Mesenchymal stem cell (in vitro differentiated cells and primary cell): Measurements from ENCODE around the gene RNF115.

ENCODE experiments used
- DNase-seq: peaks from one replicate; pipeline ENCODE4 v3.0.0-alpha.2; 2013
- H2AFZ ChIP-seq: one replicate; pipeline ENCODE4 v1.6.1; 2013; ENCODE audit warnings: low read depth, mild to moderate bottlenecking, control low read depth, inconsistent platforms, low read length, moderate library complexity
- H2AK5ac ChIP-seq: 2 replicates; pipeline ENCODE4 v1.6.1; 2013; ENCODE audit warnings: low read length, moderate library complexity, mild to moderate bottlenecking, inconsistent platforms; ENCODE audit not compliant: severe bottlenecking
- H2BK120ac ChIP-seq: one replicate; pipeline ENCODE4 v1.6.1; 2013; ENCODE audit warnings: low read depth, mild to moderate bottlenecking, inconsistent platforms, low read length, moderate library complexity
- H2BK12ac ChIP-seq, 2 experiments: one replicate each; pipeline ENCODE4 v1.6.1; 2013; ENCODE audit warnings: inconsistent platforms in 2 of 2, low read length in 2 of 2, mild to moderate bottlenecking in 2 of 2, moderate library complexity in 2 of 2, control low read depth in 1 of 2
- H2BK15ac ChIP-seq: one replicate; pipeline ENCODE4 v1.6.1; 2013; ENCODE audit warnings: mild to moderate bottlenecking, low read depth, inconsistent platforms; ENCODE audit not compliant: poor library complexity, severe bottlenecking
- H2BK5ac ChIP-seq: 2 replicates; pipeline ENCODE4 v1.6.1; 2013; ENCODE audit warnings: low read depth, mild to moderate bottlenecking, low read length, control low read depth, inconsistent platforms; ENCODE audit not compliant: poor library complexity, severe bottlenecking
- H3K14ac ChIP-seq, 2 experiments: one replicate each; pipeline ENCODE4 v1.6.1; 2013; ENCODE audit warnings: inconsistent platforms in 2 of 2, low read length in 2 of 2, control low read depth in 1 of 2, mild to moderate bottlenecking in 1 of 2, moderate library complexity in 1 of 2
- H3K18ac ChIP-seq, 2 experiments: one replicate each; pipeline ENCODE4 v1.6.1; 2013; ENCODE audit warnings: inconsistent platforms in 2 of 2, low read length in 2 of 2, control low read depth in 1 of 2, low read depth in 1 of 2, mild to moderate bottlenecking in 1 of 2
- H3K23ac ChIP-seq, 2 experiments: one replicate each; pipeline ENCODE4 v1.6.1; 2013; ENCODE audit warnings: inconsistent platforms in 2 of 2, low read length in 2 of 2, mild to moderate bottlenecking in 2 of 2, moderate library complexity in 2 of 2, control low read depth in 1 of 2
- H3K27ac ChIP-seq: 2 replicates; pipeline ENCODE4 v1.5.1; 2013; ENCODE audit warnings: mild to moderate bottlenecking, moderate library complexity, low read length, control low read depth, inconsistent platforms; ENCODE audit not compliant: poor library complexity, severe bottlenecking
- H3K27me3 ChIP-seq, 2 experiments: 2 replicates each; pipeline versions ENCODE4 v1.6.1 to v1.7.0; 2013; ENCODE audit warnings: low read length in 2 of 2, mild to moderate bottlenecking in 2 of 2, moderate library complexity in 2 of 2, control low read depth in 1 of 2, inconsistent platforms in 1 of 2; ENCODE audit not compliant: control insufficient read depth in 1 of 2, insufficient read depth in 1 of 2
- H3K36me3 ChIP-seq, 2 experiments: 2 replicates each; pipeline versions ENCODE4 v1.6.1 to v1.7.0; 2013; ENCODE audit warnings: low read length in 2 of 2, control low read depth in 1 of 2, inconsistent platforms in 1 of 2, low read depth in 1 of 2, mild to moderate bottlenecking in 1 of 2; ENCODE audit not compliant: insufficient read depth in 2 of 2, control insufficient read depth in 1 of 2
- H3K4ac ChIP-seq, 2 experiments: one replicate each; pipeline ENCODE4 v1.6.1; 2013; ENCODE audit warnings: inconsistent platforms in 2 of 2, low read length in 2 of 2, mild to moderate bottlenecking in 2 of 2, moderate library complexity in 2 of 2, control low read depth in 1 of 2, low read depth in 1 of 2
- H3K4me1 ChIP-seq: 2 replicates; pipeline ENCODE4 v1.6.1; 2013; ENCODE audit warnings: low read depth, low read length, control low read depth; ENCODE audit not compliant: control insufficient read depth, insufficient read depth
- H3K4me2 ChIP-seq: 2 replicates; pipeline ENCODE4 v1.6.1; 2013; ENCODE audit warnings: low read length, mild to moderate bottlenecking, inconsistent platforms; ENCODE audit not compliant: poor library complexity, severe bottlenecking
- H3K4me3 ChIP-seq, 2 experiments: 2 replicates each; pipeline versions ENCODE4 v1.5.1 to v1.7.0; 2013; ENCODE audit warnings: low read length in 2 of 2, mild to moderate bottlenecking in 2 of 2, control low read depth in 1 of 2, low read depth in 1 of 2; ENCODE audit not compliant: insufficient read depth in 1 of 2
- H3K79me1 ChIP-seq: replicated peaks from 2 replicates; pipeline ENCODE4 v1.6.1; 2013; ENCODE audit warnings: mild to moderate bottlenecking, control low read depth, low read length, inconsistent platforms; ENCODE audit not compliant: poor library complexity, severe bottlenecking
- H3K9ac ChIP-seq: 2 replicates; pipeline ENCODE4 v1.7.0; 2013; ENCODE audit warnings: mild to moderate bottlenecking, low read length, moderate library complexity
- H3K9me3 ChIP-seq: 2 replicates; pipeline ENCODE4 v1.7.0; 2013; ENCODE audit warnings: mild to moderate bottlenecking, low read length; ENCODE audit not compliant: control insufficient read depth
- H4K8ac ChIP-seq: one replicate; pipeline ENCODE4 v1.6.1; 2013; ENCODE audit warnings: inconsistent platforms, mild to moderate bottlenecking, low read length, moderate library complexity
- H4K91ac ChIP-seq: one replicate; pipeline ENCODE4 v1.6.1; 2013; ENCODE audit warnings: mild to moderate bottlenecking, low read length, inconsistent platforms
- WGBS: methylation state at CpG from one replicate; pipeline ENCODE4 v1.1.7; 2013; ENCODE audit warnings: mixed read lengths; 5-methylcytosine and 5-hydroxymethylcytosine counted together

The RNF115 gene

GRCh38 chr1:145751491-145752037 is 72.3 kb downstream of the RNF115 start:
- H3K27ac ChIP-seq, result peak overlapping the region; percentile 90
- peak overlapping the region; percentile 57 for H2AK5ac ChIP-seq
- peak overlapping the region in 1 of 2 experiments; percentile 67 for H3K18ac ChIP-seq
- no peak overlapping the region for H2BK15ac ChIP-seq
- peak overlapping the region; percentile 84 for H2BK5ac ChIP-seq
- H3K4me1 ChIP-seq, result peaks cover 3% of the 10 kb centered on the region
- peak; percentile 61 for DNase-seq
- H3K9ac ChIP-seq, result peak overlapping the region; percentile 82
- 53% methylated on average over 5 of the region's 5 CpGs for WGBS
- no peak overlapping the region for H3K4ac ChIP-seq
- H2BK120ac ChIP-seq, result no peak overlapping the region
- H4K8ac ChIP-seq, result peak overlapping the region; percentile 73
- no peaks in the 10 kb centered on the region for H3K27me3 ChIP-seq
- H3K79me1 ChIP-seq, result peaks cover 23% of the 10 kb centered on the region
- H3K14ac ChIP-seq, result no peak overlapping the region
- H3K4me3 ChIP-seq, result peak overlapping the region in 1 of 2 experiments; percentile 43
- H4K91ac ChIP-seq, result no peak overlapping the region
- H2BK12ac ChIP-seq, result peak overlapping the region in 1 of 2 experiments; percentile 45
- H2AFZ ChIP-seq, result no peak overlapping the region
- H3K23ac ChIP-seq, result no peak overlapping the region
- H3K9me3 ChIP-seq, result no peaks in the 10 kb centered on the region
- peak overlapping the region; percentile 37 for H3K4me2 ChIP-seq
- peaks cover 13 to 61% of the 10 kb centered on the region in 2 experiments for H3K36me3 ChIP-seq

- Histone ChIP-seq H3K4me3 (no peak overlapping the region), H2BK120ac (no peak overlapping the region), H3K27ac (no peak overlapping the region), H2AFZ (no peak overlapping the region), H4K91ac (no peak overlapping the region), H3K23ac (no peak overlapping the region), H3K4me2 (no peak overlapping the region), H2BK12ac (no peak overlapping the region), H3K4me1 (peaks cover 3% of the 10 kb centered on the region), H3K9me3 (no peaks in the 10 kb centered on the region), H3K79me1 (peaks cover 19% of the 10 kb centered on the region), H2BK5ac (no peak overlapping the region), H3K14ac (no peak overlapping the region), H3K27me3 (no peaks in the 10 kb centered on the region), H3K4ac (no peak overlapping the region), H3K36me3 (peaks cover 14 to 59% of the 10 kb centered on the region in 2 experiments), H2AK5ac (peak overlapping the region; percentile 35), H4K8ac (no peak overlapping the region), H3K18ac (no peak overlapping the region), H3K9ac (no peak overlapping the region), H2BK15ac (no peak overlapping the region)
- no peak for DNase-seq
- WGBS, result 74% methylated on average over 5 of the region's 5 CpGs
These were observed 73.5 kb downstream of the RNF115 start for GRCh38 chr1:145750426-145750825.

- H3K4me2 ChIP-seq, result no peak overlapping the region
- H3K14ac ChIP-seq, result no peak overlapping the region
- no peak overlapping the region for H2AK5ac ChIP-seq
- H3K79me1 ChIP-seq, result peaks cover 18% of the 10 kb centered on the region
- no peak overlapping the region for H2BK15ac ChIP-seq
- no peak overlapping the region for H3K27ac ChIP-seq
- no peak overlapping the region for H3K4me3 ChIP-seq
- peaks cover 22 to 74% of the 10 kb centered on the region in 2 experiments for H3K36me3 ChIP-seq
- no peak overlapping the region for H2AFZ ChIP-seq
- no peak overlapping the region for H2BK12ac ChIP-seq
- H3K9ac ChIP-seq, result no peak overlapping the region
- H4K91ac ChIP-seq, result no peak overlapping the region
- no peaks in the 10 kb centered on the region for H3K9me3 ChIP-seq
- no peak overlapping the region for H2BK120ac ChIP-seq
- 98% methylated on average over 8 of the region's 9 CpGs for WGBS
- H3K27me3 ChIP-seq, result no peaks in the 10 kb centered on the region
- H3K18ac ChIP-seq, result no peak overlapping the region
- H3K4ac ChIP-seq, result no peak overlapping the region
- no peak overlapping the region for H4K8ac ChIP-seq
- DNase-seq, result no peak
- H3K4me1 ChIP-seq, result peaks cover 3% of the 10 kb centered on the region
- no peak overlapping the region for H3K23ac ChIP-seq
- no peak overlapping the region for H2BK5ac ChIP-seq
These were observed 76.3 kb downstream of the RNF115 start for GRCh38 chr1:145747398-145748247.

- Histone ChIP-seq H2BK120ac (no peak overlapping the region), H3K27me3 (no peaks in the 10 kb centered on the region), H3K4me3 (no peak overlapping the region), H3K4ac (no peak overlapping the region), H2BK5ac (no peak overlapping the region), H3K27ac (no peak overlapping the region), H3K23ac (no peak overlapping the region), H2BK12ac (no peak overlapping the region), H4K8ac (no peak overlapping the region), H3K18ac (no peak overlapping the region), H3K79me1 (peaks cover 9% of the 10 kb centered on the region), H3K36me3 (peaks cover 17 to 59% of the 10 kb centered on the region in 2 experiments), H2AK5ac (no peak overlapping the region), H3K4me2 (no peak overlapping the region), H3K9me3 (no peaks in the 10 kb centered on the region), H3K14ac (no peak overlapping the region), H2AFZ (no peak overlapping the region), H3K4me1 (no peaks in the 10 kb centered on the region), H4K91ac (no peak overlapping the region), H2BK15ac (no peak overlapping the region), H3K9ac (no peak overlapping the region)
- WGBS, result 28% methylated on average over 2 of the region's 4 CpGs
- peak; percentile 91 for DNase-seq
These were observed 83.6 kb downstream of the RNF115 start for GRCh38 chr1:145740269-145740668.
